ENCODE data around the gene KCNK7.

The KCNK7 gene

GRCh38 chr11:65593518-65594414 lies 1.8 kb downstream of the KCNK7 start:
- TF ChIP-seq FOXP2 (optimal IDR thresholded peaks at IDR 0.05; ENCODE audit: borderline replicate concordance, extremely low read depth, extremely low read length, insufficient read depth): no peak
- TF ChIP-seq REST (IDR thresholded peaks at IDR 0.05; ENCODE audit: insufficient read depth in 1 of 2, low read depth in 2 of 2, low read length in 2 of 2): no peak

GRCh38 chr11:65592858-65593517 lies 2.6 kb downstream of the KCNK7 start:
- TF ChIP-seq FOXP2 (optimal IDR thresholded peaks at IDR 0.05; ENCODE audit: borderline replicate concordance, extremely low read depth, extremely low read length, insufficient read depth): no peak
- no peak for TF ChIP-seq SIN3A (IDR thresholded peaks at IDR 0.05; ENCODE audit: borderline replicate concordance, insufficient read depth, low read length)
- no peak for TF ChIP-seq POLR2AphosphoS5 (IDR thresholded peaks at IDR 0.05; ENCODE audit: low read depth, low read length)
- no peak for TF ChIP-seq REST (IDR thresholded peaks at IDR 0.05; ENCODE audit: insufficient read depth in 1 of 2, low read depth in 2 of 2, low read length in 2 of 2)
- TF ChIP-seq TAF1 (IDR thresholded peaks at IDR 0.05; ENCODE audit: borderline replicate concordance, insufficient read depth, low read length): no peak

GRCh38 chr11:65591939-65592857 lies 3.4 kb downstream of the KCNK7 start:
- TF ChIP-seq POLR2AphosphoS5 (IDR thresholded peaks at IDR 0.05; ENCODE audit: low read depth, low read length): no peak
- TF ChIP-seq REST (IDR thresholded peaks at IDR 0.05; ENCODE audit: insufficient read depth in 1 of 2, low read depth in 2 of 2, low read length in 2 of 2): no peak
- TF ChIP-seq SIN3A (IDR thresholded peaks at IDR 0.05; ENCODE audit: borderline replicate concordance, insufficient read depth, low read length): no peak
- TF ChIP-seq FOXP2 (optimal IDR thresholded peaks at IDR 0.05; ENCODE audit: borderline replicate concordance, extremely low read depth, extremely low read length, insufficient read depth): no peak
- TF ChIP-seq TAF1 (IDR thresholded peaks at IDR 0.05; ENCODE audit: borderline replicate concordance, insufficient read depth, low read length): no peak

- TF ChIP-seq TAF1 (IDR thresholded peaks at IDR 0.05; ENCODE audit: borderline replicate concordance, insufficient read depth, low read length) (no peak), SIN3A (IDR thresholded peaks at IDR 0.05; ENCODE audit: borderline replicate concordance, insufficient read depth, low read length) (no peak), REST (IDR thresholded peaks at IDR 0.05; ENCODE audit: insufficient read depth in 1 of 2, low read depth in 2 of 2, low read length in 2 of 2) (no peak), FOXP2 (optimal IDR thresholded peaks at IDR 0.05; ENCODE audit: borderline replicate concordance, extremely low read depth, extremely low read length, insufficient read depth) (no peak), POLR2AphosphoS5 (IDR thresholded peaks at IDR 0.05; ENCODE audit: low read depth, low read length) (no peak)
Observed at GRCh38 chr11:65590240-65590738, 5.3 kb downstream of the KCNK7 start.

Measured in PFSK-1 (cell line).